ENCODE measurements around the gene MAN1A2.

GRCh38 chr1:117387060-117387633 is 19.9 kb downstream of the MAN1A2 start:
- TF ChIP-seq CTCF (IDR thresholded peaks at IDR 0.05 in 2 of 3, conservative IDR thresholded peaks at IDR 0.05 in 1 of 3; ENCODE audit: borderline replicate concordance in 1 of 3, insufficient read depth in 1 of 3, low read depth in 2 of 3, low read length in 2 of 3) (no peak), SRF (IDR thresholded peaks at IDR 0.05; ENCODE audit: low read depth) (no peak), FOSL1 (IDR thresholded peaks at IDR 0.05; ENCODE audit: low read depth) (no peak), SIN3A (IDR thresholded peaks at IDR 0.05; ENCODE audit: low read depth) (no peak), POLR2A (IDR thresholded peaks at IDR 0.05; ENCODE audit: borderline replicate concordance, extremely low read depth, insufficient read depth, insufficient read length) (no peak), POLR2AphosphoS5 (IDR thresholded peaks at IDR 0.05; ENCODE audit: low read depth, low read length) (no peak)

All from HCT116 (cell line).